ENCODE results near the gene XPOT. TPM values are rescaled to one million over a fixed set of nuclear protein-coding genes. Genes with fewer than 3 reads are reported as not detected.

Gene XPOT
- total RNA-seq, 2 donors from 2014 or later: 27.7 to 45.7 TPM

DNA sequence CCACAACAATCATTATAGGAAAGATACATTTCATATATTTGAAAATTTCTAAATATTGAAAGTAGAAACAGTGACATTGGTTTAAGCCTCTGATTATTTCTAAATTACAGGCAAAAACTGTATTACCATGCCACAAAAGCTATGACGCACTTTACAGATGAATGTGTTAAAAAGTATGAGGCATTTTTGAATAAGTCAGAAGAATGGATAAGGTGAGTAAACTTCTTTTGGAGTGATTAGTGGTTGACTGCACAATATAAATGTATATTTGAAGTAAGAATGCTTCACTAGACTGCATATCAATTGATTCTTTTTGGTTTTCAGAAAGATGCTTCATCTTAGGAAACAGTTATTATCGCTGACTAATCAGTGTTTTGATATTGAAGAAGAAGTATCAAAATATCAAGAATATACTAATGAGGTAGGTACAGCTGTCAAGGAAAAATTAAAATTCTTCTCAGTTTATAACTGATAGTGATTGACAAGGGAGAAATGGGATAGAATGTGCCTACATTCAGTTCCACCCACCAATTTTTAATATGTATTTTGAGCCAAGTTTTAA, 92.7 kb downstream of the XPOT start:
- 97 to 98% methylated on average over 2 of the region's 2 CpGs for WGBS, 2 donors
- Histone ChIP-seq H3K4me1 (no peaks in the 10 kb centered on the region), H3K4me3 (no peak overlapping the region), H3K27me3 (no peaks in the 10 kb centered on the region), H3K9me3 (no peaks in the 10 kb centered on the region), H3K36me3 (replicated peaks in 1 of 2; ENCODE audit: insufficient read depth in 1 of 2, low read depth in 2 of 2) (peaks cover 4 to 10% of the 10 kb centered on the region in 2 donors), H3K27ac (no peak overlapping the region)
- DNase-seq (no peak), ATAC-seq (no peak)
- no peak for TF ChIP-seq POLR2A (IDR thresholded peaks at IDR 0.05)
- TF ChIP-seq, protein P1, sequence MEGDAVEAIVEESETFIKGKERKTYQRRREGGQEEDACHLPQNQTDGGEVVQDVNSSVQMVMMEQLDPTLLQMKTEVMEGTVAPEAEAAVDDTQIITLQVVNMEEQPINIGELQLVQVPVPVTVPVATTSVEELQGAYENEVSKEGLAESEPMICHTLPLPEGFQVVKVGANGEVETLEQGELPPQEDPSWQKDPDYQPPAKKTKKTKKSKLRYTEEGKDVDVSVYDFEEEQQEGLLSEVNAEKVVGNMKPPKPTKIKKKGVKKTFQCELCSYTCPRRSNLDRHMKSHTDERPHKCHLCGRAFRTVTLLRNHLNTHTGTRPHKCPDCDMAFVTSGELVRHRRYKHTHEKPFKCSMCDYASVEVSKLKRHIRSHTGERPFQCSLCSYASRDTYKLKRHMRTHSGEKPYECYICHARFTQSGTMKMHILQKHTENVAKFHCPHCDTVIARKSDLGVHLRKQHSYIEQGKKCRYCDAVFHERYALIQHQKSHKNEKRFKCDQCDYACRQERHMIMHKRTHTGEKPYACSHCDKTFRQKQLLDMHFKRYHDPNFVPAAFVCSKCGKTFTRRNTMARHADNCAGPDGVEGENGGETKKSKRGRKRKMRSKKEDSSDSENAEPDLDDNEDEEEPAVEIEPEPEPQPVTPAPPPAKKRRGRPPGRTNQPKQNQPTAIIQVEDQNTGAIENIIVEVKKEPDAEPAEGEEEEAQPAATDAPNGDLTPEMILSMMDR (IDR thresholded peaks at IDR 0.05): no peak
- intact Hi-C loops (cut with DNase I): no loop called here

DNA sequence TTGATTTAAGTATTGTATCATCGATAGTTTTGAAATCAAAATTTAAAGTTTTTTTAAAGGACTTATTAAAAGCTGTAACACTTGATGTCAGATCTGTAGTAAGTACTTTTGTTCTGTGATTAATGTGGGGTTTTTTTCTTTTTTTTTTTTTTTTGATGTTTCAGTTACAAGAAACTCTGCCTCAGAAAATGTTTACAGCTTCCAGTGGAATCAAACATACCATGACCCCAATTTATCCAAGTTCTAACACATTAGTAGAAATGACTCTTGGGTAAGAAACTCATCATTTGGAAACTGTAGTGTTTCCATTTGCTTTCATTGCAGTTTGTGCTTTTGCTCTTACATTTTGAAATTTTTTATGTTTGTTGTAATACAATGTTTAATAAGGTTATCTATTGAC, 93.3 kb downstream of the XPOT start:
- no peak for DNase-seq
- no peak overlapping the region for H3K4me3 ChIP-seq
- H3K27ac ChIP-seq: no peak overlapping the region
- TF ChIP-seq POLR2A (IDR thresholded peaks at IDR 0.05): no peak
- TF ChIP-seq, protein P1 (IDR thresholded peaks at IDR 0.05): no peak
- no peaks in the 10 kb centered on the region for H3K4me1 ChIP-seq
- H3K27me3 ChIP-seq: no peaks in the 10 kb centered on the region
- 89 to 98% methylated on average over 1 of the region's 1 CpG for WGBS, 2 donors
- intact Hi-C loops (cut with DNase I): no loop called here
- H3K9me3 ChIP-seq: no peaks in the 10 kb centered on the region
- peaks cover 4 to 10% of the 10 kb centered on the region in 2 donors for H3K36me3 ChIP-seq (replicated peaks in 1 of 2; ENCODE audit: insufficient read depth in 1 of 2, low read depth in 2 of 2)
- no peak for ATAC-seq

DNA sequence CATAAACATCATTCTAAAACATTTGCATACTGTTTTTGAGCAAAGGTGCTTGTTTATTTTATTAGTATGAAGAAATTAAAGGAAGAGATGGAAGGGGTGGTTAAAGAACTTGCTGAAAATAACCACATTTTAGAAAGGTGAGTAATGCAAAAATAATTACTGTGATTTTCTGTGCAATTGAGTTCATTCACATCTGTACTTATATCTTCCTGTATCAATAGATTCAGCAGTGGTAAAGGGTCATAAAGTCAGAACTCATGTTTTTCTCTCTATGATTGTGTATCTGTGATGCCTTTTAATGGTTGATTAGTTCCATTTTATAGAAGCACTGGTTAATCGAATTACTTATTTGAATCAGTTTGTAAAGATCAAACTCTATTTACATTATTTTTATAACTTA, 93.7 kb downstream of the XPOT start:
- Histone ChIP-seq H3K36me3 (replicated peaks in 1 of 2; ENCODE audit: insufficient read depth in 1 of 2, low read depth in 2 of 2) (peaks cover 4 to 10% of the 10 kb centered on the region in 2 donors), H3K27ac (no peak overlapping the region), H3K4me1 (no peaks in the 10 kb centered on the region), H3K9me3 (no peaks in the 10 kb centered on the region), H3K27me3 (no peaks in the 10 kb centered on the region), H3K4me3 (no peak overlapping the region)
- TF ChIP-seq, protein P1 (IDR thresholded peaks at IDR 0.05): no peak
- TF ChIP-seq POLR2A (IDR thresholded peaks at IDR 0.05): no peak
- intact Hi-C loops (cut with DNase I): no loop called here
- WGBS, 2 donors: 59 to 85% methylated on average over 1 of the region's 1 CpG
- ATAC-seq (no peak), DNase-seq (no peak)

DNA sequence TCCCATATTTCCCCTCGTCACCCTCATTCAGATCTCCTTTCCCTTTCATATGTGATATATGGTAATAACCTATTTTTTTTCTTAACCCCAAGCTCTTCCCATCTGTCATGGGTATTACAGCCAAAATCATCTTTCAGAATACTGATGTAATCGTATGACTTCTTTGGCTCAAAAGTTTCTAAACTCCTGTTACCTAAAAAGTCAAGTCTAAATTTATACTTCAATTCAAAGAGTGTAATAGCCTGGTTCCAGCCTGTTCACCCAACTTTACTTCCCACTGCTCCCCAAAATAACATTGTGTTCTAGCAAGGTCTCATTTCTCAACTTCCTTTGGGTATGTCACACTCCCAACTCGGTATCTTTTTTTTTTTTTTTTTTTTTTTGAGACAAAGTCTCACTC, 96.2 kb downstream of the XPOT start:
- intact Hi-C loops (cut with DNase I): no loop called here
- Histone ChIP-seq H3K36me3 (replicated peaks in 1 of 2; ENCODE audit: insufficient read depth in 1 of 2, low read depth in 2 of 2) (peaks cover under 1 to 9% of the 10 kb centered on the region in 2 donors), H3K27ac (no peak overlapping the region), H3K9me3 (no peaks in the 10 kb centered on the region), H3K4me3 (no peak overlapping the region), H3K4me1 (no peaks in the 10 kb centered on the region), H3K27me3 (no peaks in the 10 kb centered on the region)
- TF ChIP-seq, protein P1 (IDR thresholded peaks at IDR 0.05): no peak
- no peak for TF ChIP-seq POLR2A (IDR thresholded peaks at IDR 0.05)
- DNase-seq (no peak), ATAC-seq (no peak)
- 77 to 89% methylated on average over 3 of the region's 3 CpGs for WGBS, 2 donors

Small RNA genes within 50 kb of the gene (small RNA-seq; reads per million reads assigned to genes)
- not detected for gene RF01210

Other genes starting within 250 kb of the XPOT start
- gene KICS2, start 182.1 kb upstream of the XPOT start, total RNA-seq: 10 to 100 TPM in 1 of 2 donors, 1 to 10 TPM in 1; 7.0 to 50.4 TPM
- gene C12orf56, start 13.6 kb upstream of the XPOT start, total RNA-seq: not detected
- 10 to 100 TPM; 11.2 to 14.8 TPM for gene TBK1, start 47.7 kb downstream of the XPOT start, total RNA-seq
- 10 to 100 TPM; 13.5 to 21.3 TPM for gene RASSF3, start 206.1 kb downstream of the XPOT start, total RNA-seq

Measured in body of pancreas (tissue), 4 donors.